ENCODE data around the gene ADAMTS16.

GRCh38 chr5:5156471-5157082 is 16.4 kb downstream of the ADAMTS16 start:
- TF ChIP-seq CTCF (IDR thresholded peaks at IDR 0.05), result no peak
- no peak for TF ChIP-seq POLR2A (IDR thresholded peaks at IDR 0.05)
- TF ChIP-seq EP300 (IDR thresholded peaks at IDR 0.05), result no peak

Data from ovary (tissue), 3 donors.